Esophagus (tissue), 2 donors: Measurements from ENCODE around the gene SLC3A2. TPM values are rescaled to one million over a fixed set of nuclear protein-coding genes. Genes with fewer than 3 reads are reported as not detected.
A peak's percentile ranks its signal among the peaks of the same experiment; 100 is the strongest.

ENCODE experiments used
- H3K27ac ChIP-seq, 2 donors: one replicate each; pipeline ENCODE4 v1.5.1; 2013; ENCODE audit warnings: low read depth in 2 of 2, mild to moderate bottlenecking in 2 of 2, inconsistent platforms in 1 of 2, low read length in 1 of 2, moderate library complexity in 1 of 2
- H3K27me3 ChIP-seq, 2 donors: one replicate each; pipeline ENCODE4 v1.6.1; 2013; ENCODE audit warnings: low read length in 2 of 2, control low read depth in 1 of 2, mild to moderate bottlenecking in 1 of 2; ENCODE audit not compliant: insufficient read depth in 2 of 2, control insufficient read depth in 1 of 2
- H3K36me3 ChIP-seq, 2 donors: one replicate each; pipeline ENCODE4 v1.6.1; 2013; ENCODE audit warnings: low read length in 1 of 2; ENCODE audit not compliant: control insufficient read depth in 2 of 2, insufficient read depth in 2 of 2
- H3K4me1 ChIP-seq, 2 donors: one replicate each; pipeline ENCODE4 v1.6.1; 2013; ENCODE audit warnings: low read length in 1 of 2; ENCODE audit not compliant: control insufficient read depth in 2 of 2, insufficient read depth in 2 of 2
- H3K4me3 ChIP-seq, 2 donors: one replicate each; pipeline ENCODE4 v1.5.1; 2013; ENCODE audit warnings: low read length in 2 of 2, mild to moderate bottlenecking in 2 of 2, low read depth in 1 of 2, moderate library complexity in 1 of 2
- H3K9me3 ChIP-seq, 2 donors: one replicate each; pipeline ENCODE4 v1.6.1; 2013; ENCODE audit warnings: mild to moderate bottlenecking in 2 of 2, low read depth in 1 of 2, low read length in 1 of 2, moderate library complexity in 1 of 2; ENCODE audit not compliant: control insufficient read depth in 2 of 2, insufficient read depth in 1 of 2
- WGBS, 2 donors: extraction: QIAGEN DNeasy Blood & Tissue Kit; methylation state at CpG; one replicate each; pipeline ENCODE4 v1.1.7; 2013; 5-methylcytosine and 5-hydroxymethylcytosine counted together
- polyA plus RNA-seq, 2 donors: library from polyadenylated mRNA; stranded (reverse); fragments of 200-250 nt; gene quantifications; one replicate each; pipeline ENCODE4 v1.2.3, GENCODE V29; 2013
- donor health status: healthy with polysubstance abuse.
- donor health status: Bipolar disorder and iron deficiency.

The SLC3A2 gene
- polyA plus RNA-seq, 2 donors = 90.5 to 146 TPM

- Histone ChIP-seq H3K27me3 (peaks cover 0 to 10% of the 10 kb centered on the region in 2 donors), H3K9me3 (no peaks in the 10 kb centered on the region), H3K4me1 (peaks cover 9 to 21% of the 10 kb centered on the region in 2 donors), H3K27ac (no peak overlapping the region), H3K4me3 (no peak overlapping the region), H3K36me3 (no peaks in the 10 kb centered on the region)
- WGBS, 2 donors = 95 to 96% methylated on average over 10 of the region's 10 CpGs
Measured at GRCh38 chr11:62919476-62919875, 38.8 kb downstream of the SLC3A2 start.

- H3K4me3 ChIP-seq = no peak overlapping the region
- H3K27me3 ChIP-seq = peaks cover 0 to 12% of the 10 kb centered on the region in 2 donors
- H3K9me3 ChIP-seq = no peaks in the 10 kb centered on the region
- WGBS, 2 donors = 73 to 84% methylated on average over 11 of the region's 11 CpGs
- peaks cover 9 to 21% of the 10 kb centered on the region in 2 donors for H3K4me1 ChIP-seq
- H3K36me3 ChIP-seq = no peaks in the 10 kb centered on the region
- no peak overlapping the region for H3K27ac ChIP-seq
Measured at GRCh38 chr11:62919898-62920640, 39.4 kb downstream of the SLC3A2 start.

GRCh38 chr11:62921201-62921572 is 40.5 kb downstream of the SLC3A2 start, which contains the start of gene CHRM1:
Gene CHRM1, minus strand, starts transcription at chr11:62921363. Its CDS starts 10,263 bp downstream, at chr11:62911100.
- Histone ChIP-seq H3K36me3 (no peaks in the 10 kb centered on the region), H3K4me3 (peak within 1 kb of the TSS in 1 of 2 donors; percentile 12), H3K27me3 (peaks cover 0 to 20% of the 10 kb centered on the region in 2 donors), H3K4me1 (peaks cover 9 to 21% of the 10 kb centered on the region in 2 donors), H3K9me3 (peaks cover 0 to 2% of the 10 kb centered on the region in 2 donors), H3K27ac (no peak within 1 kb of the TSS)
- WGBS, 2 donors = 24 to 26% methylated on average over 9 of the region's 9 CpGs

- no peak overlapping the region for H3K27ac ChIP-seq
- H3K4me1 ChIP-seq = peaks cover 9 to 21% of the 10 kb centered on the region in 2 donors
- no peak overlapping the region for H3K4me3 ChIP-seq
- H3K9me3 ChIP-seq = peaks cover 0 to 3% of the 10 kb centered on the region in 2 donors
- H3K27me3 ChIP-seq = peaks cover 0 to 25% of the 10 kb centered on the region in 2 donors
- 20% methylated on average over 17 to 19 of the region's 19 CpGs for WGBS, 2 donors
- H3K36me3 ChIP-seq = no peaks in the 10 kb centered on the region
Measured at GRCh38 chr11:62921573-62922188, 41.0 kb downstream of the SLC3A2 start.

GRCh38 chr11:62922189-62922589 is 41.5 kb downstream of the SLC3A2 start:
- WGBS, 2 donors = 37 to 38% methylated on average over 4 of the region's 4 CpGs
- no peak overlapping the region for H3K27ac ChIP-seq
- H3K4me3 ChIP-seq = no peak overlapping the region
- peaks cover 3% of the 10 kb centered on the region in 2 donors for H3K9me3 ChIP-seq
- no peaks in the 10 kb centered on the region for H3K36me3 ChIP-seq
- peaks cover 3 to 31% of the 10 kb centered on the region in 2 donors for H3K27me3 ChIP-seq
- H3K4me1 ChIP-seq = peaks cover 9 to 21% of the 10 kb centered on the region in 2 donors

GRCh38 chr11:62922653-62923431 is 42.1 kb downstream of the SLC3A2 start:
- H3K27me3 ChIP-seq = peaks cover 4 to 32% of the 10 kb centered on the region in 2 donors
- H3K9me3 ChIP-seq = peaks cover 3% of the 10 kb centered on the region in 2 donors
- WGBS, 2 donors = 35 to 46% methylated on average over 24 of the region's 24 CpGs
- H3K27ac ChIP-seq = no peak overlapping the region
- peaks cover 9 to 21% of the 10 kb centered on the region in 2 donors for H3K4me1 ChIP-seq
- H3K36me3 ChIP-seq = no peaks in the 10 kb centered on the region
- H3K4me3 ChIP-seq = no peak overlapping the region

- H3K4me1 ChIP-seq = peaks cover 9 to 21% of the 10 kb centered on the region in 2 donors
- peaks cover 4 to 32% of the 10 kb centered on the region in 2 donors for H3K27me3 ChIP-seq
- no peaks in the 10 kb centered on the region for H3K36me3 ChIP-seq
- no peak overlapping the region for H3K27ac ChIP-seq
- WGBS, 2 donors = 5% methylated on average over 50 to 52 of the region's 52 CpGs
- H3K4me3 ChIP-seq = peak overlapping the region in 1 of 2 donors; percentile 23
- peaks cover 3% of the 10 kb centered on the region in 2 donors for H3K9me3 ChIP-seq
Measured at GRCh38 chr11:62923601-62924411, 43.1 kb downstream of the SLC3A2 start.

- H3K27ac ChIP-seq = no peak overlapping the region
- no peaks in the 10 kb centered on the region for H3K36me3 ChIP-seq
- peaks cover 9 to 21% of the 10 kb centered on the region in 2 donors for H3K4me1 ChIP-seq
- peak overlapping the region in 1 of 2 donors; percentile 12 for H3K4me3 ChIP-seq
- WGBS, 2 donors = 37 to 47% methylated on average over 14 of the region's 14 CpGs
- peaks cover 4 to 32% of the 10 kb centered on the region in 2 donors for H3K27me3 ChIP-seq
- H3K9me3 ChIP-seq = peaks cover 3% of the 10 kb centered on the region in 2 donors
Measured at GRCh38 chr11:62925308-62925707, 44.6 kb downstream of the SLC3A2 start.
